Dermis microvascular lymphatic vessel endothelial cell (primary cell): ENCODE measurements around the gene MZT2A. TPM values are rescaled to one million over a fixed set of nuclear protein-coding genes. Genes with fewer than 3 reads are reported as not detected.
"Not testable (repeated sequence)": the region's sequence is repeated elsewhere in the genome, so short reads cannot be mapped to it uniquely, and the experiment has no call there.

Experiments
- DNase-seq, 2 donors: peaks; one replicate each; pipeline versions ENCODE4 v3.0.0 to v3.0.0-alpha.2; 2010; ENCODE audit warnings: low read depth in 2 of 2
- total RNA-seq: library from RNA; depleted of rRNA; stranded (reverse); fragments of >200 nt; gene quantifications from 2 replicates; pipeline ENCODE4 v1.2.1, GENCODE V29; 2014

The MZT2A gene
- total RNA-seq, 1 donor from 2014 or later, result 82.2 TPM

DNA sequence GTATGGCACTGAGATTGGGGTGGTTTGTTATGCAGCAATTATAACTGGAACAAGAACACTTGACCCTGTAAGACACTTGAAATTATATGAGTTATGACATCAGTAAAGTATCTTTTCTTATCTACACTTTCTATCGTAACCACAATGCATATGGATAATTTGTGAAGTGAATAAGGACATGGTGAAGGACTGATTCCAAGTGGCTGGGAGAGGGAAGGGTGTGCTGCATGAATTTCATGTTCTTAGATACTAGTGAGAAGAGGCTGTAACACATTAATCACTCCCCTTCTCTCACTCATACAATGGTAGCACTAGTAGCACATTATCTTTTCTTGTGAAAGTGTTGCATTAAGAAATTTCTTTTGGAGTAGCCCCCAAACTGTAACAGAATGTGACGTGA lies 37.3 kb downstream of the MZT2A start:
- DNase-seq, result not testable (repeated sequence)

- DNase-seq, result not testable (repeated sequence)
These were observed 40.8 kb downstream of the MZT2A start for GRCh38 chr2:131451265-131451949.

- DNase-seq, result not testable (repeated sequence)
These were observed 44.2 kb downstream of the MZT2A start for GRCh38 chr2:131447981-131448380.

DNA sequence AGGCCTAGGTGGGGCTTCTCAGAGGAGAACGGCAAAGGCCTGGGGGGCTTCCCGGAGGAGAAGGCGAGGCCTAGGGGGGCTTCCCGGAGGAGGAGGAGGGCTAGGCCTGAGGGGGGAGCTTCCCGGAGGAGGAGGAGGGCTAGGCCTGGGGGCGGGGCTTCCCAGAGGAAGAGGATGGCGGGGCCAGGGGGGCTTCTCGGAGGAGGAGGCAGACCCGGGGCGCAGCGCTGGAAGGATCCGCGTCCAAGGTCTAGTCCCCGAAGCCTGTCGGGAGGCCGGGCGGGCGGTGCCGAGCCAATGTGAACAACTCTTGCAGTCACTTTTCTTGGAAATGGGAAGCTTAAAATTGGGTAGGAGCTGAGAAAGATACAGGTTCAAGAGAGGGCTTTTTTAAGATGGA lies 46.3 kb downstream of the MZT2A start:
- DNase-seq, result no peak

DNA sequence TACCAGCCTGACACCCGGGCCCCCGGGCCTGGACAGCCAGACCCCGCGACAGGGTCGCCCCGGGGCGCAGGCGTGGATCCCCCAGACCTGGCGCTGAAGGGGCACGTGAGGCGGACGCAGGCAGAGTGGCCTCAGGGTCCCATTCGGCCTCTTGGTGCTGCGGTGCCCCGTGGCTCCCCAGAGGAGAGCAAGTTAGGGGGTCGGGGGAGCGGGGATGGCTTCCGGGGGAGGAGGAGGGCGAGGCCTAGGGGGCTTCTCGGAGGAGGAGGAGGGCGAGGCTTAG lies 46.7 kb downstream of the MZT2A start:
- DNase-seq, result not testable (repeated sequence)

- not testable (repeated sequence) for DNase-seq
These were observed 47.3 kb downstream of the MZT2A start for GRCh38 chr2:131444736-131445514.

DNA sequence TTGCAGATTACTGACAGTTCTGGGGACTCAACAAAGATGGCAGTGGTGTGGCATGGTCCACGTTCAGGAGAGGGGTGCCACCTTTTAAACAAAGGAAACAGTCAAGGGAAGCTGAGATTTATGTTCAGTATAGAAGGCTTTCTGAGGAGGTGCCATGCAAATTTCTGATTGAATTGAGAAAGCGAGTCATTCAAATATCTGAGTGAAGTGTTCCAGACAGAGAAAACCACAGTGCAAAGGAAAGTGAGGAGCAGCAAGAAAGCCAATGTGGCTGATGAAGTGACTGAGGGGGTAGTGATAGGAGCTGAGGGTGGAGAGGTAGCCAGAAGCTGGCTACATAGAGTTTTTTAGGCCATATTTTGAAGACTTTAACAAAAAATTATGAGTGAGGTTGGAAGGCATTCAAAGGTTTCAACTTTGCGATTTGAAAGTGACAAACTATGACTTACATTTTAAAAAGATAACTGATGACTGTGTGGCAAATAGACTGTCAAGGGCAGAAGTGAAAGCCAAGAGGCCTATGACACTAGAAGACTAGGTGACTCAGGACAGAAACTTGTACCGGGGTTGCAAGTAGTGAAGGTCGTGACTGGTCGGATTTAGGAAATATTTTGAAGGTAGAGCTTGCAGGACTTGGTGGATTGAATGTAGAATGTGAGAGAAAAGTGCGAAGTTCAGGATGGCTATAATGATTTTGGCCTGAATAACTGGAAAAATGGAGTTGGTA lies 51.3 kb downstream of the MZT2A start:
- DNase-seq, result not testable (repeated sequence)

Other genes with a start within 250 kb of the MZT2A start
- gene RAB6D, start 128.2 kb downstream of the MZT2A start, total RNA-seq, result under 0.01 TPM in 1 of 2 replicates, not detected in the other
- not detected in 2 replicates for gene TUBA3D, start 16.3 kb downstream of the MZT2A start, total RNA-seq
- gene CCDC74A, start 35.5 kb upstream of the MZT2A start, total RNA-seq, result 2.2 and 2.5 TPM in 2 replicates